ENCODE data around the gene DCAF12.
A peak's percentile ranks its signal among the peaks of the same experiment; 100 is the strongest.

The DCAF12 gene

DNA sequence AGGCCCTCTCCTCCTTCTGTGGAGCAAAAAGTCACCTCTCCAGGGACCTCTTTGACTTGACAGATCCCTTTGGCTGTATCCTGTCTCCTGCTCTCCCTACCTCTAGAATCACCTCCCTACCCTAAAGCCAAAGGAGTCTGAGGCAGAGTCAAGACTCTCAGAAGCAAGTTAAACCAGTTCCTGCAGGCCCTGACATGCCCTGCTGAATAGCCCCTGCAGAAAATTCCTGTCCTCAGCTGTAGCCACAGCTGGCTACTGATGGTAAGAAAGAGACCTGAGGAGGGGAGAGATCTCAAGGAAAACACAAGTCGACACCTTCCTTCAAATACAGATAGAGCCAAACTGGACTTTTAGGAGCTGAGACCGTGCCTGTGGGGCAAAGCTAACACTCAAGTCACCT lies 54.1 kb downstream of the DCAF12 start:
- TF ChIP-seq, protein P1, sequence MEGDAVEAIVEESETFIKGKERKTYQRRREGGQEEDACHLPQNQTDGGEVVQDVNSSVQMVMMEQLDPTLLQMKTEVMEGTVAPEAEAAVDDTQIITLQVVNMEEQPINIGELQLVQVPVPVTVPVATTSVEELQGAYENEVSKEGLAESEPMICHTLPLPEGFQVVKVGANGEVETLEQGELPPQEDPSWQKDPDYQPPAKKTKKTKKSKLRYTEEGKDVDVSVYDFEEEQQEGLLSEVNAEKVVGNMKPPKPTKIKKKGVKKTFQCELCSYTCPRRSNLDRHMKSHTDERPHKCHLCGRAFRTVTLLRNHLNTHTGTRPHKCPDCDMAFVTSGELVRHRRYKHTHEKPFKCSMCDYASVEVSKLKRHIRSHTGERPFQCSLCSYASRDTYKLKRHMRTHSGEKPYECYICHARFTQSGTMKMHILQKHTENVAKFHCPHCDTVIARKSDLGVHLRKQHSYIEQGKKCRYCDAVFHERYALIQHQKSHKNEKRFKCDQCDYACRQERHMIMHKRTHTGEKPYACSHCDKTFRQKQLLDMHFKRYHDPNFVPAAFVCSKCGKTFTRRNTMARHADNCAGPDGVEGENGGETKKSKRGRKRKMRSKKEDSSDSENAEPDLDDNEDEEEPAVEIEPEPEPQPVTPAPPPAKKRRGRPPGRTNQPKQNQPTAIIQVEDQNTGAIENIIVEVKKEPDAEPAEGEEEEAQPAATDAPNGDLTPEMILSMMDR (IDR thresholded peaks at IDR 0.05; ENCODE audit: control insufficient read depth, extremely low read depth, insufficient read depth), result no peak
- peak; percentile 62 for DNase-seq (ENCODE audit: low read depth)

DNA sequence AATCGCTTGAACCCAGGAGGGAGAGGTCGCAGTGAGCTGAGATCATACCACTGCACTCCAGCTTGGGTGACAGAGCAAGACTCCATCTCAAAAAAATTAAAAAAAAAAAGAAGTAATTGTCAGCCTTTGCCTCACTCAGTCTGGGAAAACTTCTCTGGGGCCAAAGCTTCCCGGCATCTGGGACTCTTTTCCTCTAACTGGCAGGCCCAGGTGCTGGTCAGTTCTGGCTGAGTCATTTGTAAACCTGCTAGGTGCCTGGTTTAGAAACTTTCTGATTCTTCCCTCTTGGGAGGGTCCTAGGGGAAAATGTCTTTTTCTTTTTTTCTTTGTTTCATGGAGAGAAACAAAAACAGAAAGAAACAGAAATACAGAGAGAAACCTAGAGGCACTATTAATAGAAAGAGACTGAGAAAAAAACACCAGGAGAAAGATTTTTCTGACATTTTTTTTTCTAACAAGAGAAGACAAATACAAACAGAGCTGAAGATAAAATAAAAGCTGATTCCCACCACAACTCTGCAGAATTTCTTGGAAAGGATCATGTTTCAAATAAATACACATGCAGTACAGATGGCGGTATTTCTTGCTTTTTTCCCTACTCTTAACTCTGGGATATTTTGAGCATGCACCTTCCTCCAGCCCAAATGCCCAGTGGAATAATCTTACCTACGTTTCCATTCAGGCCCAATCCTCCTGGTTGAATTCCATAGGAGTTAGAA lies 55.7 kb downstream of the DCAF12 start:
- H3K4me3 ChIP-seq (ENCODE audit: low read depth, low read length), result no peak overlapping the region
- TF ChIP-seq, protein P1 (IDR thresholded peaks at IDR 0.05; ENCODE audit: control insufficient read depth, extremely low read depth, insufficient read depth), result no peak
- no peak for DNase-seq (ENCODE audit: low read depth)

More for the DNA sequence above, 54.1 kb downstream of the DCAF12 start:
- H3K4me3 ChIP-seq (ENCODE audit: low read depth, low read length), result no peak overlapping the region

DNA sequence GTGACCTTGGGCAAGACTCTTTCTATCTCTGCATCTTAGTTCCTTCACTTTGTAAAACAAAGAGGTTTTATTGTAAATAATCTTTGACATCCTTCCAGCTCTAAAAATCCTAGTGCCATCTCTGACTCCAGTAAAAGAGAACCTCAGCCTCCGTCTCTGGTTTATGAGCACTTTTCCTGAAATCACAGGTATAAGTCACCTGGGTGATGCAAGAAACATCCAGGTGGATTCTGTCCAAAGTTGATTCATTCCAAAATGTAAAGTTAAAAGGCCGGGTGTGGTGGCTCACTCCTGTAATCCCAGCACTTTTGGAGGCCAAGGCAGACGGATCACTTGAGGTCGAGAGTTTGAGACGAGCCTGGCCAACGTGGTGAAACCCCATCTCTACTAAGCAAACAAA lies 56.7 kb downstream of the DCAF12 start:
- TF ChIP-seq, protein P1 (IDR thresholded peaks at IDR 0.05; ENCODE audit: control insufficient read depth, extremely low read depth, insufficient read depth), result no peak
- peak; percentile 77 for DNase-seq (ENCODE audit: low read depth)
- H3K4me3 ChIP-seq (ENCODE audit: low read depth, low read length), result no peak overlapping the region

DNA sequence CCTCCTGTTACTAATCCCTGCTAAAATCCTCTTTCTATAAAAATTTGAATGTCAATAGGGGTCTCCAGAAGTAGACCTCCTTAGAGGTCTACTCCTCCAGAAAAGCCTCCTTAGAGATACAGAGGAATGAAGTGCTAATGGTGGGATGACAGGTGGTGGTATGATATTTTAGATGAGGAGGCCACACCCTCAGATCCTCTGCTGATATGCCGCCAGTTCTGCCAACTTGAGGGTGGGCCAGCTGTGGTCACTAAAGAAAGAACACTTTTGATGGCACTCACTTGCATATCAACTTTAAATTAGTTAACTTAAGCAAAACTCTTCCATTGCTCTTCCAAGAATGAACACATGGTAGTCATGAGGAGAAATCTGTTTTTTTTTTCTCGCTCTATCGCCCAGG lies 61.0 kb downstream of the DCAF12 start:
- no peak overlapping the region for H3K4me3 ChIP-seq (ENCODE audit: low read depth, low read length)
- TF ChIP-seq, protein P1 (IDR thresholded peaks at IDR 0.05; ENCODE audit: control insufficient read depth, extremely low read depth, insufficient read depth), result no peak
- DNase-seq (ENCODE audit: low read depth), result no peak

DNA sequence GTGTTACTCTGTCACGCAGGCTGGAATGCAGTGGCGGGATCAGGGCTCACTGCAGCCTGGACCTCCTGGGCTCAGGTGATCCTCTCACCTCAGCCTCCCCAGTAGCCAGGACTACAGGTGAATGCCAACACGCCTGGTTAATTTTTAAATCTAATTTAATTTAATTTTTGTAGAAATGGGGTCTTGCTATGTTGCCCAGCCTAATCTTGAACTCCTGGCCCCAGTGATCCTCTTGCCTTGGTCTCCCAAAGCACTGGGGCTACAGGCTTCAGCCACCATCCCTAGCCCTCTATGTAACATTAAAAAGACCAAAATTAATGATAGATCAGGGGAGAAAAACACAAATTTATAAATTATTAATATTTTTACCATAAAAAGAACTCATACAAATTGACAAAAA lies 66.5 kb downstream of the DCAF12 start:
- H3K4me3 ChIP-seq (ENCODE audit: low read depth, low read length), result no peak overlapping the region
- DNase-seq (ENCODE audit: low read depth), result no peak
- TF ChIP-seq, protein P1 (IDR thresholded peaks at IDR 0.05; ENCODE audit: control insufficient read depth, extremely low read depth, insufficient read depth), result no peak

DNA sequence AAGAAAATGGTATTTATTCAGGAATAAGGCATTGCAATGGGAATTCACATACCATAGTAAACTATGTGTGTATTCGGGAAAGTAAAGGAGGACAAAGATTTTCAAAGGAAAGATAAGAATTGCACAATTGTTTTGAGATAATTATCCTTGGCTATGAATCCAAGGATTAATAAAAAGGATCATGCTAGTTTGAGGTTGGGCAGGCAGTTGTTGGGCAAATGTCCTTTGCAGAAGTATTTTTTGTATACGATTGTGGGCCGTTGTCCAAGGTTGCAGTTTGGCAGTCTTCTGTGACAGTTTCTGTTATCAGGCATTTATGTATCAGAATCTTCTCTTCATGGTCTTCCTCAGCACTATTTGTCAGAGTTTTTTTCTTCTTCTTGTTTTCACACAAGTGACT lies 67.2 kb downstream of the DCAF12 start:
- TF ChIP-seq, protein P1 (IDR thresholded peaks at IDR 0.05; ENCODE audit: control insufficient read depth, extremely low read depth, insufficient read depth), result no peak
- no peak overlapping the region for H3K4me3 ChIP-seq (ENCODE audit: low read depth, low read length)
- no peak for DNase-seq (ENCODE audit: low read depth)
